Measurements from ENCODE around the gene CAMKK2.
"Not testable (repeated sequence)": the region's sequence is repeated elsewhere in the genome, so short reads cannot be mapped to it uniquely, and the experiment has no call there.

CAMKK2 gene

DNA sequence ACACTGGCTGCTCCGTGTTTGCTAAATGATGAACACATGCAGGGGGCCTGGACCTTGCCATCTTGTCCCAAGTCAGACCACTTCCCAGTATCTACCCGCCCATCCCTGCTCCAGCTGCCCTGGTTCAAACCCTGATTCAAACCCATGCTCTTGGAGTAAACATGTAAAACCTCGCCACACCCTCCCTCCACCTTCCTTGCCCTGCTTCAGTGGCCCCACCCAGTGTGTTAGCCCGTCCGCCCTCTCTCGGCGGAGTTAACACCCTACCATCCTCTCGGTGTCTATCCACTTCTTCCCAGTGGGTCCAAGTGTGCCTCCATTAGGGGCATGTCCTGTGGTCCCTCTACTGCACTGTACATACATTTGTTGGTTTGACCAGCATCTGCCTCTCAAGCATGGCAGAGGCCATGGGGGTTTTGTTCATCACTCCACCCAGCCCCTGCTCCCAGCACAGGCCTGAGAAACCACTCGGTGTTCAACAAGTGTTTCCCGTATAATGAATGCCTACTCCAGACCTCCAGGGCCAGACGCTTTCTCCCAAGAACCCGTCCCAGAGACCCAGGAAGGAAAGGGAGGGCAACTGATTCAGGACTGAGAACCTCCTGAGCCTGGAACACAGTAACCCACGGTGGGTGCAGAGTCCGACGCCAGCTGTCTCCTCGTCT, 49.5 kb downstream of the CAMKK2 start:
- DNase-seq (ENCODE audit: low read depth in 2 of 2) = no peak

DNA sequence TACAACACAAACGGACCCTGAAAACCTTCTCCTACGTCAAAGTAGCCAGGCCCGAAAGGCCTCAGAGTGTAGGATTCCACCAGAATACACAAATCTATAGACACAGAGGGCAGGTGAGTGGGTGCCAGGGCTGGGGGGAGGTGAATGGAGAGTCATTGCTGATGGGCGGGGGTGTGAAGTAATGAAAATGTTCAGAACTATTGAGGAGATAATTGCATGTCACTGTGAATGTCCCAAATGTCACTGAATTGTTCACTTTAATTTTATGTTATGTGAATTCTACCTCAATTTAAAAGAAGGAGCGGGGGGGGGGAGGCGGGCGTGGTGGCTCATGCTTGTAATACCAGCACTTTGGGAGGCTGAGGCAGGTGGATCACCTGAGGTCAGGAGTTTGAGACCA, 50.6 kb downstream of the CAMKK2 start:
- DNase-seq (ENCODE audit: low read depth in 2 of 2) = no peak

DNA sequence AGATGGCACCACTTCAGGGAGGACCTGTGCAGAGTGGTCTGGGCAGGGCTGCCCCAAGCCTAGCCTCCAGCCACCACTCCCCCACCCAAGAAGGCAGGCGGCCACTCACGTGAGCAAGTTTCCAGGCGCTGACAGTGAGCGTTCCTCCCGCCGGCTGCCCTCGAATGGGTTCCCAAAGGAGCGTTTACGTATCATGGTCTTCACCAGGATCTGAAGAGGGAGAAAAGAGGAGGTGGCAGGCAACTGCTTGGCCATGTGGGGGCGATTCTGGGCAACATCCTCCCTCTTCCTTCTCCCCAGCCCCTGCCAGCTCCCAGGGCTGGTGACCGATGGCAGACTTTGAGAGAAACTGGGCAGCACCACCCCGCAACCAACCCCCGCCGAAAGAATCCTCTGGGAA, 51.5 kb downstream of the CAMKK2 start:
- no peak for DNase-seq (ENCODE audit: low read depth in 2 of 2)

DNA sequence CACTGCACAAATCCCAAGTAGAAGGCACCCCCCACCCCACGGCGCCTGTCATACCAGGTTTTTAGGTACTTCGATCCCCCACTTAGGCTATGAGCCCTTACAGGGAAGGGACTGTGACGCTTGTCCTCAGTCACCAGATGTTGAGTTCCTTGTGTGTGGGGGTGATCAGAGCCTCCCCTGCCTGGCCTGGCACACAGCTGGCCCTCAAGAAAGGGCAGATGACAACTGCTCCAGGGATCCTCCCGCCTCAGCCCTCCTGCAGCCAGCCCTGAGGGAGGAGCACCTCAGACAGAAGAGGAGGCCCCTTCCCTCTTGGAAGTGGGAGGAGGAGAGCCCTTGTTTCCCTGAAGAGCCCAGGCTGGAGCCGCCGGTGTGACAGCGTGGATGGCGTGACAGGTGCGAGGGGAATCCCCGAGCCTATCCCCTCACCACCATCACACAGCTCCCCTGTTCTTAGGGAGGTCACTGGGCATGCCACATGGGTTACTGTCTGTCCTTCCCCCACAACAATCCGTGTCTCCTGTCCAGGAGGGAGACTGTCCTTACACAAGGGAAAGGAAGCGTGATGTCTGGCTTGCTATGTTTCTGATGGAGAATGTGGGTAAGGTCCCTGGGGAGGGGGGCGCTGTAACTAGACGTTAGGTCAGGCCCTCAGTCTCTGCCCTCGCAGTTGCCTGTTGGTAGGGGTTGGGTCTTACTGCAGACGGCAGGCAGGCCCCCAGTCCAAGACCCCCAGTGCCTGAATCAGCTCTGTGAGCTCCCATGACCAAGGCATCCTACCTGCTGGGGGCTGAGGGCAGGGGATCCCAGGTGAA, 55.1 kb downstream of the CAMKK2 start:
- no peak for DNase-seq (ENCODE audit: low read depth in 2 of 2)

DNA sequence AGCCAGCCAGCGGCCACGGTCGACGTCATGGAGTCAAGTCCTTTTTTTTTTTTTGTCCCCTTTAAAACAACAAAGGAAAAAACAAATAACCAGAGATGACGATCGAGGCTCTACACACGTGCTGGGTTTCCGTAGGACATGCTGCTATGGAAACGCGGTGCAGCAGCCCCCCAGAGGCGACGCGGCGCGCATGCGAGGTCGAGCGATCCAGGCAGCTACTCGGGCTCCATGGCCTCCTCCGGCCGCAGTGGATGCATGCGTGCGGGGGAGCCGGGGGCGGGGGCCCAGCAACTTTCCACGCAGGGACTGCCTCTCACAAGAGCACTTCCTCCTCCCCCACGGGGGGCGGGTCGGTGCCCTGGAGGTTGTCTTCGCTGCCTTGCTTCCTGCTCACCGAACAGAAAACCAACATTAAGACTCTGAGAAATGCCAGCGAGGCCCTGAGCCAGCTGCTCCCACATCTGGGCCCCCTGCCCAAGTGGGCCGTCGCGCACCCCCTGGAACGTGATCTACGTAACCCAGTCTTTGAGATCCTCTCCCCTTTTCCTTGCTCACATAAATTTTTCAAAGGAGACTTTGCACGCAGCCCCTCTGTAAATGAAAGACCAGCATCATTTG, 55.9 kb downstream of the CAMKK2 start:
- DNase-seq (ENCODE audit: low read depth in 2 of 2) = peak; percentile 67 to 72

DNA sequence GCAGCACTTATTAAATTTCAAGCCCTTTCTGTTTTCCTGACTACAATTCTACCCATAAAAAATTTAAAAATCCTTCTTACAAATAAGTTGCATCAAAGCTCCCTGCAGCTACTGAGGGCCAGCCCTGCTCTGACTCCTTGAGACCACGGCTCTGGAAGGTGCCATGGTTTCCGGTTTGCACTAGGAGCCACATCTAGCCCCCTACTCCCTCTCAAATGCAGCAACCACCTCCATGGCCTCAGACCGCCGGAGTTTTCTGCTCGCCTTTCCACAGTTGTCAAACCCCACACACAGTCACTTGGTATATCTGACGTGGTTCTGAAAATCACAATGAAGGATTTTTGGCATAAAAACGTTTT, 56.5 kb downstream of the CAMKK2 start:
- DNase-seq (ENCODE audit: low read depth in 2 of 2) = no peak

DNA sequence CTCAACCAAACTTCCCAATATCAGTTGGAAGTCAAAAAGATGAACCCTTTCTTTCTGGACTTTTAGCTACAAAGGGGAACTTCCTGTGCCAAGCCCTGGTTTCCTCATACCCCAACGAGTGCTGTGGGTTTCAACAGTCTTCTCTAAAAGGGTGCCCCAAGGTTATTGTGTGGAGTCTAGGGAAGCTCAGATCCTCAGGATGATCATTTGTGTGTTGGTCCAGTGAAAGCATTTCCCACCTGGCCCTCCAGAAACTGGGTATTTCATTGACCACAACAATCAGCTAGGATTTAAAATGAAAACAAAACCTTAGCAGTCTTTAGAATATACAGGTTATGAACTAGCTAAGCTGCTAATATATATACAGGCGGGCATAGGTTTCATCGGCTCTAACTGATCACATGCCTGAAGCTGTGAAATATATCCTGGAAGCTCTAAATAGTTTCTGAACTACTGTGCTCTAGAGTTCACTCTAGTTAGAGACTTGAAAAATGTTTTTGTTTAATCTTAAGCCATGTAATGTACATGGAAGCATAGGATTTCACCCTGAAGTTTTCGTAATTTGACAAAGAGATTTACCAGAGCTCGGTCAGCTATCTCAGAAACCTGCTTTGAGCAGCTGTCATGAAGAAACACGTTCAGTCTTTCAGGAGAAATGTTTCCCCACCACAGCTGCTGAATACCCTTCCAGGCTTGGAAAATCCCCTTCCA, 57.0 kb downstream of the CAMKK2 start:
- DNase-seq (ENCODE audit: low read depth in 2 of 2) = no peak

DNA sequence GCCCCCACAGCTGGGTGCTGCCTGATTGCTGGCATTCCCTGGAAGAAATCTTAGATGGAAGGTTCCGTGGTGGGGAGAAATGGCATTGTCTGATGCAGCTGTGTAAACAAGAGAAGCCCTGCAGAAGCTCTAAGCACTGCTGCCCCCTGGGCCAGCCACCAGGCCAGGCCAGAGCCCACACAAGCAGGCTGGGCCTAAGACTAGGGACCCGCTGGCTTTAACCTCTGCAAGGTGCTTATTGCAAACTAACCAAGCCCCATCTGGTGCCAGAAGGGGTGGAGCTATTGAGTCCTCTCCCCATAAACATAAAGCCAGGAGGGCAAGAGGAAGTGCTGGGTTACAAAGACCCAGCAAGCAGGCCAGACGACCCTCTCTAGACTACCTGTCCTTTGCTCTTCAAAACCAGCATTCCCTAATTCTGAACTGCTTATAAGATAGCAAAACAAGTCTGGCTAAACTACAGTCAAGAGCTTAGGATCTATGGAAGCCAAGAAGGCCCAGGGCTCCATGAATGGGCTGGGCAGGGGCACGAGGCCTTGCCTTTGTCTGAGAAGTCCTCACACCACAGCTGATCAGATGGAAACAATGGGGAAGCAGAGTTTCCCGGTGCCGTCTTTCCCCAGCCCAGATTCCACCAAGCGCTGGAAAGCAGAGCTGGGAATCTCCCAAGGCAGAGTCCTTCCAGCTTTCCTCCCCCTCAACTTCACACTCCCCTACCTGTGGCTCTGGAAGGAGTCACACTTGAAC, 57.7 kb downstream of the CAMKK2 start:
- no peak for DNase-seq (ENCODE audit: low read depth in 2 of 2)

DNA sequence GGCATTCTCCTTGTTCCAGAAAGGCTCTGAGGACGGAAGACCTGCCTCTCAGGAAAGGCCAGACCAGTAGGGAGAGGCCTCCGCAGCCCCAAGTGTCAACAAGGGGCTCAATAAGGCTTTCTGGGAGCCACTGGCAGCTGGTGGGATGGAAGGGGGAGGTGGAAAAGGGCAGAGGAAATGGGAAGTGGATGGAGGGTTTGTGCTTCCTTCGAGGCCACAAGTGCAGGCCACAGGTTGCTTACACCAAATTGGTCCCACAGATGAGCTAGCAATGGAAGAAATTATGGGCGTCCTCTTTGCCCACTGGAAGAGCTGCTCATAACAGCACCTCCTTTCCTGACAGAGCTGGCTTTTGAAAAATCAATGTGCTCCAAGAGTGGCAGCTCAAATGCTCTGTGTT, 58.4 kb downstream of the CAMKK2 start:
- DNase-seq (ENCODE audit: low read depth in 2 of 2) = no peak

DNA sequence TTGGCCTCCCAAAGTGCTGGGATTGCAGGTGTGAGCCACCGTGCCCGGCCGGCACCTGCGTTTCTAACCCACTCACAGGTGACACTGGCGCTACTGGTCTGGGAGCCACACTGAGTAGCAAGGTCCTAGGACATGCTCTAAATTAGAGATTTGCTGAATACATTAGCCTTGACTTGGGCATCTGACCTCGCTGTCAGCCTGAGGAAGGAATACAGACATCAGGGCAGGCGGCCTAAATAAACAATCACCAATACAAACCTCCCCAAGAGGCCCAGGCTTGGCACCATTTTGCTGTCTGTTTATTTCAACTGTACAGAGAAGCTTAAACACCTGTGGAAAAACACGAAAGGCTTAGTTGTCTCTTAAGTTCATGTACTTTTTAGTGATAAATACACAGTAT, 59.1 kb downstream of the CAMKK2 start:
- DNase-seq (ENCODE audit: low read depth in 2 of 2) = no peak

DNA sequence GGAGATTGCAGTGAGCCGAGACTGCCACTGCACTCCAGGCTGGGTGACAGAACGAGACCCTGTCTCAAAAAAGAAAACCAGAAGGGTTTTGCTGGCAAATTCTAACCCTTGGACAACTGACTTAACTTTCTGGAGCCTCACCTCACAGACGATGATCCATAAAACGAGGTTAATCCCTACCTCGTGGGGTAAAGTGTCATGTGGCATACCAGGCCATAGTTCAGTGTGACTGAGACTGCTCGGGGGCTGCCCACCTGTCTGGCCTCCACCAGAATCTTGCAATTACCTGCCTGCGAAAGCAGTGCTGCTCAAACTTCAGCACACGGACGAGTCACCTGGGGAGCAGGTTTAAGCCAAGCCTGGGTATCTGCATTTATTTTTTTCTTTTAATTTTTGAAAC, 59.7 kb downstream of the CAMKK2 start:
- no peak for DNase-seq (ENCODE audit: low read depth in 2 of 2)

DNA sequence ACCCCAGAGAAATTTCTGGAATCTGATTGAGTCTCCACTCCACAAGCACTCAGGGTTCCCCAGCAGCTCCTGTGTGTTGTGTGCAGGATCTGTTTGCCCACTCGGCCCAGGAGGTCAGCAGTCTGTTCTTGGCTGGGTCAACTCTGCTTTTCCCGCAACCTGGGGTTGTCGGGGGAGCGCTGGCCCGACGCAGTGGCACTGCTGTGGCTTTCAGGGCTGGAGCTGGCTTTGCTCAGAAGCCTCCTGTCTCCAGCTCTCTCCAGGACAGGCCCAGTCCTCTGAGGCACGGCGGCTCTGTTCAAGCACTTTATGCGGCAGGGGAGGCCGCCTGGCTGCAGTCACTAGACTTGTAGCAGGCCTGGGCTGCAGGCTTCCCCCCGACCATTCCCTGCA, 62.9 kb downstream of the CAMKK2 start:
- DNase-seq (ENCODE audit: low read depth in 2 of 2) = no peak

DNA sequence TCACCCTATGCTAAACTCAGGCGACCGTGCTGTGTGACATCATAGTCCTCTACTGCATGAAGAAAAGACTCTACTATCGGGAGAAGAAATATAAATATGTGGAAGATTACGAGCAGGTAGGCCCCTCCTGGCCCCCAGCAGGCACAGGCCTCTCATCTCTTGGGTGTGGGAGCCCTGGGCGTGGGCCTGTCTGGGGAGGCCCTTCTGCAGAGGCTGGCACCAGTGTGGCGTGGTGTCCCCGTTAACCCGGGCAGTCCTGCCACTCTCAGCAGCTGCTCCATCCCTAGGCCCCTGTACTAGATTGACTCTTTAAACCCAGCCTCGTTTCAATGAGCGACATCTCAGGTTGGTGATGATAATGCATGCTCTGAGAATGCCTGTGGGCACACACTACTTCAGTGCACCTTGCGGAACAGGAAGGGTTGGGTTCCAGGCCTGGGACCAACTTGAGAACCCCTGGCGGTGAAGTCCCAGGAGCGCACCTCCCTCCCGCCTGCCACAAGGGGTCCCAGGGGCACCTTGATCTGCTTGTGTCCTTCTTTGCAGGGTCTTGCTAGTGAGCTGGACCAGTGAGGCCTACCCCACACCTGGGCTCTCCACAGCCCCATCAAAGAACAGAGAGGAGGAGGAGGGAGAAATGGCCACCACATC, 63.4 kb downstream of the CAMKK2 start:
- no peak for DNase-seq (ENCODE audit: low read depth in 2 of 2)

DNA sequence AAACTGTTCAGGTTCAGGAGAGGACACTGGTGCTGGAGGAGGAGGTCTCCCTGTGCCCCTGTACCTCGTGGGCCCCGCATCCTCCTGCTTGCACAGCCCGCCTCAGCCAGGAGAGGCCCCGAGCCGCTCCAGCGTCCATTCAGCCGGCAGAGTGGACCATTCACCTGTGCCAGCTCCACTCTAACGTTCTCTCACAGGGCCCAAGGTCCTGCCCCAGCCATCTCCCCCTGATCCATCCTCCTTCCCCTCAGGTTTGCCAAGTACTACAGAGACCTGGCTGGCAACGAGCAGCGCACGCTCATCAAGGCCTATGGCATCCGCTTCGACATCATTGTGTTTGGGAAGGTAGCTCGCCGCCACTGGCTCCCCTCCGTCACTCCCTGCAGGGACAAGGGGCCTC, 64.3 kb downstream of the CAMKK2 start:
- DNase-seq (ENCODE audit: low read depth in 2 of 2) = no peak

DNA sequence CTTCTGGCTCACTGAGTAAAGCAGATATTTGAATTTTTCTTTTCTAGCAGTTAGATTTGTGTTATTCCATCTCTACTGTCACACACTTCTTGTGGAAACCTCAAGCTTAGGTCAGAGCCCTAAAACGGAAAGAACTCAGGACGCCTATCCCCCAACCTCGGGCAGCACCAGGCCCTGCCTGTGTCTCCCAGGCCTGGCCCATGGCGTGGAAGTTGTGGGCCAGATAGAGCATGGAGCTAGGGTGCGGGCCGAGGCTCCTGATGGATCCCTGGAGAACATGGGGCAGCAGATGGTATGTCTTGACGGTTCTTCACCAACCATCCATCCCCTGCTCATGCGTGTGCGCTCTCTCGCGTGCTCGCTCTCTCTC, 66.0 kb downstream of the CAMKK2 start:
- DNase-seq (ENCODE audit: low read depth in 2 of 2) = no peak

DNA sequence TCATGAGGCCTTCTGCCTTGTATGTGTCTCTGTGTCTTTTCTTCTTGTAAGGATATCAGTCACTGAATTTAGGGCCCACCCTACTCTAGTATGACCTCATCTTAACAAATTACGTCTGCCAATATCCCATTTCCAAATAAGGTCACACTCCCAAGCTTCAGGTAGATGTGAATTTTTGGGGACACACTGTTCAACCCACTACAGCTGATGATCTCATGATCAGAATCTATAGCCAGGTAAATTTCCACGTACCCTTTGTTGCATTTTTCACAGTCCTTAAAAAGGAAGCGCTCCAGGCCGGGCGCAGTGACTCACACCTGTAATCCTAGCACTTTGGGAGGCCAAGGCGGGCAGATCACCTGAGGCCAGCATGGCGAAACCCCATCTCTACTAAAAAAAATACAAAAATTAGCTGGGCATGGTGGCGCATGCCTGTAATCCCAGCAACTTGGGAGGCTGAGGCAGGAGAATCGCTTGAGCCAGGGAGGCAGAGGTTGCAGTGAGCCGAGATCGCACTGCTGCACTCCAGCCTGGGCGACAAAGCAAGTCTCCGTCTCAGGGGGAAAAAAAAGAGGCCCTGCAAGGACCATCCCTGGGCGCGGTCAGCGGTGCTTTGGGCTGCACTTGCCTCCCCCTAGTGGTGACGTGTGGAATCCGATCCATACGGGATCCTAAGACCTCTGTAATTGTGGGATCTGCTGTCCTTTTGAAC, 66.5 kb downstream of the CAMKK2 start:
- peak; percentile 45 to 48 for DNase-seq (ENCODE audit: low read depth in 2 of 2)

DNA sequence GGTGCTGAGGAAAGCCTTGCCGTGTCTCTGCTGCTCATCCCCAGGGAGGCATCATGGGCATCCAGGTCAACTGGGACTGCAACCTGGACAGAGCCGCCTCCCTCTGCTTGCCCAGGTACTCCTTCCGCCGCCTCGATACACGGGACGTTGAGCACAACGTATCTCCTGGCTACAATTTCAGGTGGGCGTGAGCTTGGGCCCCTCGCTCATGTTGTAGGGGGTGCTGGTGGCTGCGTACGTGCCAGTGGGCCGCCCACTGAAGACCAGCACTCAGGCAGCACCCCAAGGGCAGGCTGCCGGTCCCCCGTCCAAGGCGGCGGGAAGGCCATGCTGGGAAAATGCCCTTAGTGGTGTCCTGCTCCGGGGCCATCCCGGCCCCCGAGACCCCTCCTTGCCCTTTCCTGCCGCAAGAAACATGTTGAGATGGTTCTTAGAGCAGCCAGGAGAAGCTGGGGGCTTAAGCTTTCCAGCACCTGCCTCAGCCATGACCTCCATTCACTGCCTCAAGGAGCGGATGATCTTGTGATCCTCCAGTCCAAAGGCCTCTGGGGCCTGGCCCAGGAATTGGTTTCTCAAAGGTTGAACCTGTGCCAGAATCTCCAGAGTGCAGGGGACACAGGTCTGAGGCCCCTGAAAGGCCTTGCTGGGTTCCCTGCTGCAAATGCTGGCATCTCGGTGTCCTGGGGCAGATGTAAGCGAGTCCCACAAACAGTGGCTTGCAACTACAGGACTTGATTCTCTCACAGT, 67.4 kb downstream of the CAMKK2 start:
- DNase-seq (ENCODE audit: low read depth in 2 of 2) = no peak

DNA sequence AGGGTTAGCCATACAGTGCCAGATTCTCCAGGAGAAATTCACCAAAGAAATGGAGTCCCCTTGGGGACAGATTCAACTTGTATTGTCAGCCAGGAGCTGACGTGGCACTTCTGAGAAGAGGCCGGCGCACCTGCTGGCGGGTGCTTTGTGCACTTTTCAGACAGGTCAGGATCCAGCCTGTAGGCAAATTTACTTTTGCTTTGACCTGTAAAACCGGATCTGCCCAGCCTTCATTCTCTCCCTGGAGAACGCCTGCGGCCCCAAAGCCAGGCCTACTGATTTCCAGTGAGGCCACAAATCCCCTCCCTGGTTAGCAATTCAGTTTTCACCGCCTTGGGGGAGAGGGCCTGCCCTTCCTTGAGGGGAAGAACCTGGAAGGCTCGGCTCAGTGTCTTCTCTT, 69.2 kb downstream of the CAMKK2 start:
- DNase-seq (ENCODE audit: low read depth in 2 of 2) = no peak

DNA sequence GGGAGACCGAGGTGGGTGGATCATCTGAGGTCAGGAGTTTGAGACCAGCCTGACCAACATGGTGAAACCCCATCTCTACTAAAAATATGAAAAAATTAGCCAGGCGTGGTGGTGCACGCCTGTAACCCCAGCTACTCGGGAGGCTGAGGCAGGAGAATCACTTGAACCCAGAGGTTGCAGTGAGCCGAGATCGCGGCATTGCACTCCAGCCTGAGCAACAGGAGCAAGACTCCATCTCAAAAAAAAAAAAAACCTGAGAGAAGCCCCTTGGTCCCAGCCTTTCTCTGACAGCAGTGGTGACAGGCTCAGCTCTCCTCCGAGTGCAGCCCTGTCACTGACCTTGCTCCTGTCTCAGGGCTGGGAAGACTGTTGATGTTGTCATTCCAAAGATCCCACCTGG, 69.6 kb downstream of the CAMKK2 start:
- not testable (repeated sequence) for DNase-seq (ENCODE audit: low read depth in 2 of 2)

DNA sequence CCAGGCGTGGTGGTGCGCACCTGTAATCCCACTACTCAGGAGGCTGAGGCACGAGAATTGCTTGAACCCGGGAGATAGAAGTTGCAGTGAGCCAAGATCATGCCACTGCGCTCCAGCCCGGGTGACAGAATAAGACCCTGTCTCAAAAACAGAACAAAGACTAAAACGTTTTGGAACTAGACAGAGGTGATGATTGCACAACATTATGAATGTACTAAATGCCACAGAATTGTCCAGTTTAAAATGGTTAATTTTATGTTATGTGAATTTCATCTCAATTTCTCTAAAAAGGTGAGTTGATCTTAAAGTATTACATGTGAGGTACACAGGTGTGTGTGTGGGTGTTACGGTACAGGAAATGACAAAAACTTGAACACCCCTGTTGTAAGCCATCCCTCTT, 70.1 kb downstream of the CAMKK2 start:
- DNase-seq (ENCODE audit: low read depth in 2 of 2) = no peak

All from stimulated activated CD8-positive, alpha-beta memory T cell treated with anti-CD3 and anti-CD28 coated beads, Interleukin-2, amount 100 ng/mL, for 48 hours (primary cell).